CD4-positive, alpha-beta T cell (primary cell): Measurements from ENCODE around the gene PITPNC1. TPM values are rescaled to one million over a fixed set of nuclear protein-coding genes. Genes with fewer than 3 reads are reported as not detected.
"Not testable (repeated sequence)": the region's sequence is repeated elsewhere in the genome, so short reads cannot be mapped to it uniquely, and the experiment has no call there.

Source experiments
- ATAC-seq: fragments of 200-7000 bp; cut with Tn5 transposase; one replicate; pipeline ENCODE4 v1.10.0; 2022; ENCODE audit warnings: mild to moderate bottlenecking; ENCODE audit not compliant: poor library complexity
- CTCF ChIA-PET: fragments of 350-600 bp; sonication (Branson Sonifier 250); formaldehyde crosslinking; loops from one replicate; lab custom pipeline; 2021; ENCODE audit warnings: antibody characterized with exemption, inconsistent platforms; lab: Charles Lee
- POLR2A ChIA-PET: fragments of 350-600 bp; sonication (Branson Sonifier 250); formaldehyde crosslinking; loops from one replicate; lab custom pipeline; 2021; ENCODE audit warnings: antibody characterized with exemption, inconsistent platforms; lab: Charles Lee
- DNase-seq, 14 experiments: peaks; one replicate each; pipeline ENCODE4 v3.0.0-alpha.2; 2013 to 2020; ENCODE audit warnings: mixed read lengths in 2 of 14
- H3K27ac ChIP-seq, 2 donors: one replicate each; pipeline versions ENCODE4 v1.5.1 to v1.7.0; 2013; ENCODE audit warnings: low read length in 2 of 2, low read depth in 1 of 2, mild to moderate bottlenecking in 1 of 2
- H3K27me3 ChIP-seq, 2 experiments: 1 replicate in 1 of 2; 2 replicates in 1 of 2; pipeline versions ENCODE4 v1.6.1 to v1.7.0; 2013; ENCODE audit warnings: low read length in 2 of 2, control low read depth in 1 of 2, mild to moderate bottlenecking in 1 of 2, moderate library complexity in 1 of 2; ENCODE audit not compliant: insufficient read depth in 2 of 2, control insufficient read depth in 1 of 2
- H3K36me3 ChIP-seq: one replicate; pipeline ENCODE4 v1.6.1; 2013; ENCODE audit warnings: low read length, control low read depth; ENCODE audit not compliant: insufficient read depth
- H3K4me1 ChIP-seq: one replicate; pipeline ENCODE4 v1.6.1; 2013; ENCODE audit warnings: low read length, control low read depth; ENCODE audit not compliant: insufficient read depth
- H3K4me3 ChIP-seq: one replicate; pipeline ENCODE4 v1.5.1; 2013; ENCODE audit warnings: mild to moderate bottlenecking, low read length, moderate library complexity
- H3K9me3 ChIP-seq, 2 experiments: 1 replicate in 1 of 2; 2 replicates in 1 of 2; pipeline versions ENCODE4 v1.6.1 to v1.7.0; 2013; ENCODE audit warnings: low read length in 2 of 2, mild to moderate bottlenecking in 2 of 2, control low read depth in 1 of 2, moderate library complexity in 1 of 2; ENCODE audit not compliant: control insufficient read depth in 1 of 2, insufficient read depth in 1 of 2
- H3K27ac Mint-ChIP-seq: one replicate; pipeline ENCODE4 v1.8.0; 2020; ENCODE audit warnings: mixed read lengths
- H3K27me3 Mint-ChIP-seq: one replicate; pipeline ENCODE4 v1.8.0; 2021; ENCODE audit warnings: mixed read lengths
- H3K36me3 Mint-ChIP-seq: one replicate; pipeline ENCODE4 v1.8.0; 2021; ENCODE audit warnings: low read depth, mixed read lengths
- H3K4me1 Mint-ChIP-seq: one replicate; pipeline ENCODE4 v1.8.0; 2021; ENCODE audit warnings: low read depth, mixed read lengths
- H3K4me3 Mint-ChIP-seq: one replicate; pipeline ENCODE4 v1.8.0; 2020; ENCODE audit warnings: mild to moderate bottlenecking, mixed read lengths
- H3K9me3 Mint-ChIP-seq: one replicate; pipeline ENCODE4 v1.8.0; 2020; ENCODE audit warnings: mixed read lengths
- CTCF ChIP-seq: fragments of 200-600 bp; IDR thresholded peaks from one replicate; pipeline ENCODE4 v1.8.0; 2022; ENCODE audit warnings: antibody characterized with exemption, mild to moderate bottlenecking
- intact Hi-C, 2 experiments: fragments of 100-400 bp; cut with DNase I in 1 of 2; cut with micrococcal nuclease in 1 of 2; formaldehyde crosslinking; loops; one replicate each; pipeline versions ENCODE4 v1.15.1 to v1.9.0; 2023 to 2025; cut with DNase I, micrococcal nuclease
- total RNA-seq, 174 experiments: library from RNA in 2 of 174; stranded (reverse) in 2 of 174; gene quantifications; one replicate each; pipeline ENCODE4 v1.2.3 and lab custom pipeline; 2021 to 2026

PITPNC1 gene
- total RNA-seq, 2 experiments from 2014 or later, result 80.2 to 83.4 TPM

- Histone ChIP-seq H3K27me3 (no peaks in the 10 kb centered on the region), H3K9me3 (no peaks in the 10 kb centered on the region), H3K4me1 (no peaks in the 10 kb centered on the region), H3K36me3 (no peaks in the 10 kb centered on the region), H3K27ac (no peak overlapping the region), H3K4me3 (no peak overlapping the region)
- ATAC-seq (no peak), DNase-seq (no peak)
- Mint-ChIP-seq H3K4me3 (no peak overlapping the region), H3K27ac (no peak overlapping the region), H3K36me3 (peaks cover 16% of the 10 kb centered on the region), H3K9me3 (no peaks in the 10 kb centered on the region), H3K4me1 (no peaks in the 10 kb centered on the region), H3K27me3 (no peaks in the 10 kb centered on the region)
- intact Hi-C loops, result no loop called here
- CTCF ChIA-PET, result no interaction called here
- POLR2A ChIA-PET, result interaction anchor here (1.3 kb wide), 1 partner anchor 17 kb away, joined by 4 read pairs; the partner anchor contains the start of gene NOL11
- no peak for TF ChIP-seq CTCF
Observed at GRCh38 chr17:67700037-67700724, 323.1 kb downstream of the PITPNC1 start.

DNA sequence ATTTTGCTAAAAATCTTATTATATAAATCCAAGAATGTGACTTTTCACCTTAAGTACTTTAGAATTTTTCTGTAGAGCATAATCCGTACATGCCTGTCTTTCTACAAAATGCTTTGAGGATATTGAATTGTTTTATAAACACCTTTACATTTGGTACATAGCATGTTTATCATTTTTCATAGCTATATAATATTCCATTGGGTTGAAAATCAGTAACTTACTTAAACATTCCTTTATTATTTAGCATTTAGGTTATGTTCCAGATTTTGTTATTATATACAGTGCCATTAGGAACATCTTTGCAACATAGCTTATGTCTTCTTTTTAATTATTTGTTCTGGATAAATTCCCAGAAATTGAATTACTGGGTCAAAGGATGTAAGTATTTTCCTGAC lies 323.6 kb downstream of the PITPNC1 start:
- POLR2A ChIA-PET, result interaction anchor here (1.3 kb wide), 1 partner anchor 16 kb away, joined by 4 read pairs; the partner anchor contains the start of gene NOL11
- no peaks in the 10 kb centered on the region for H3K4me1 ChIP-seq
- no peak for TF ChIP-seq CTCF

DNA sequence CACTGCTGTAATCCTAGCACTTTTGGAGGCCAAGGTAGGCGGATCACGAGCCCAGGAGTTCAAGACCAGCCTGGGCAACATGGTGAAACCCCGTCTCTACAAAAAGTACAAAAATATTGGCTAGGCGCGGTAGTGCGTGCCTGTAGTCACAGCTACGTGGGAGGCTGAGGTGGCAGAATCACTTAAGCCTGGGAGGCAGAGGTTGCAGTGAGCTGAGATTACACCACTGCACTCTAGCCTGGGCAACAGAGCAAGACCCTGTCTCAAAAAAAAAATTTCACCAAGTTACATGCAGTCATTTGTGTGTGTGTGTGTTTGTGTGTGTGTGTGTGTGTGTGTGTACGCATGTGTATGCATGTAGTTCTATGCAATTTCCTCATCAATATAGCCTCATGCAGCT lies 325.8 kb downstream of the PITPNC1 start:
- H3K36me3 ChIP-seq, DNase-seq, H3K9me3 ChIP-seq, H3K27me3 Mint-ChIP-seq, H3K9me3 Mint-ChIP-seq, CTCF ChIA-PET, H3K4me1 Mint-ChIP-seq, H3K27ac ChIP-seq, intact Hi-C loops, H3K4me3 Mint-ChIP-seq, POLR2A ChIA-PET, H3K27me3 ChIP-seq, H3K4me3 ChIP-seq, H3K27ac Mint-ChIP-seq, H3K4me1 ChIP-seq, ATAC-seq, H3K36me3 Mint-ChIP-seq: not testable (repeated sequence)

More for the DNA sequence above, 323.6 kb downstream of the PITPNC1 start:
- H3K27ac ChIP-seq, result no peak overlapping the region
- no peak overlapping the region for H3K27ac Mint-ChIP-seq
- DNase-seq (no peak), ATAC-seq (no peak)
- H3K4me1 Mint-ChIP-seq, result no peaks in the 10 kb centered on the region
- no peak overlapping the region for H3K4me3 Mint-ChIP-seq
- CTCF ChIA-PET, result no interaction called here
- no peaks in the 10 kb centered on the region for H3K9me3 ChIP-seq
- intact Hi-C loops, result no loop called here
- H3K27me3 Mint-ChIP-seq, result no peaks in the 10 kb centered on the region
- H3K4me3 ChIP-seq, result no peak overlapping the region
- H3K36me3 ChIP-seq, result no peaks in the 10 kb centered on the region
- H3K36me3 Mint-ChIP-seq, result peaks cover 16% of the 10 kb centered on the region
- H3K27me3 ChIP-seq, result no peaks in the 10 kb centered on the region
- H3K9me3 Mint-ChIP-seq, result no peaks in the 10 kb centered on the region

DNA sequence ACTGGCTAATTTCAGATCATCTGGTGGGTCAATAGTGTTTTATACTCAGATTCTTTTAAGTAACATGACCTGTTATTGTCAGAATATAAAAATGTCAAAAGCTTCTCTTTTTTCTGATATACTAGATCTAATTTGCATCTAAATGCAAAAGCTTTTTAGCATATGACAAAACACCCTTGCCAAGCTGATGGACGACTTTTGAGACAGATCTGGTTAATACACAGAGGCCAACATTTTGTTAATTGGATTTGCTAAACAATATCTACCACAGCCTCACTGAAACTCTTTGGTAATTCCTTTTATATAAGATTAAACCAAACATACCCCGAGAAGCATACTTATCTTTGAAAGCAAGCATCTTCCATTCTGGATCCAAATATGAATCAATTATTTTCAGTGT lies 330.4 kb downstream of the PITPNC1 start:
- ChIA-PET POLR2A (no interaction called here), CTCF (interaction anchor here (0.5 kb wide), 1 partner anchor 96 kb away, joined by 4 read pairs; no protein-coding TSS in a partner anchor)
- H3K4me1 Mint-ChIP-seq, result no peaks in the 10 kb centered on the region
- H3K9me3 Mint-ChIP-seq, result no peaks in the 10 kb centered on the region
- H3K27me3 Mint-ChIP-seq, result peaks cover 11% of the 10 kb centered on the region
- Histone ChIP-seq H3K27ac (no peak overlapping the region), H3K9me3 (no peaks in the 10 kb centered on the region), H3K4me1 (no peaks in the 10 kb centered on the region), H3K4me3 (no peak overlapping the region), H3K27me3 (no peaks in the 10 kb centered on the region), H3K36me3 (no peaks in the 10 kb centered on the region)
- ATAC-seq (no peak), DNase-seq (no peak)
- no peaks in the 10 kb centered on the region for H3K36me3 Mint-ChIP-seq
- H3K27ac Mint-ChIP-seq, result no peak overlapping the region
- H3K4me3 Mint-ChIP-seq, result no peak overlapping the region
- no peak for TF ChIP-seq CTCF
- intact Hi-C loops, result no loop called here
